Panc1 (cell line): ENCODE measurements around the gene DPP7. TPM values are rescaled to one million over a fixed set of nuclear protein-coding genes. Genes with fewer than 3 reads are reported as not detected.

Experiments
- ATAC-seq: fragments of 200-7000 bp; cut with Tn5 transposase; 2 replicates; pipeline ENCODE4 v1.9.1; 2020; ENCODE audit warnings: mild to moderate bottlenecking, moderate library complexity
- BruUV-seq: library from RNA; stranded (reverse); fragments of 400-500 nt; replicated peaks from 2 replicates; lab custom pipeline; 2021; lab: Mats Ljungman, UMichigan
- CTCF ChIA-PET: fragments of 300-600 bp; sonication (Branson Sonifier 250); formaldehyde crosslinking; loops from one replicate; lab custom pipeline; 2022; ENCODE audit warnings: antibody characterized with exemption; lab: Charles Lee
- POLR2A ChIA-PET: fragments of 300-600 bp; sonication (Branson Sonifier 250); formaldehyde crosslinking; loops from one replicate; lab custom pipeline; 2022; ENCODE audit warnings: antibody characterized with exemption; lab: Charles Lee
- DNase-seq: peaks from one replicate; pipeline ENCODE4 v3.0.0-alpha.2; 2010; ENCODE audit warnings: low read depth, low spot score
- H3K27ac ChIP-seq: 2 replicates; pipeline ENCODE4 v1.5.1; 2011; ENCODE audit warnings: mild to moderate bottlenecking, low read length, inconsistent platforms
- H3K27me3 ChIP-seq: fragments of 200-500 bp; sonication (Bioruptor generic); 2 replicates; pipeline ENCODE4 v1.6.0; 2014; ENCODE audit warnings: low read length, inconsistent platforms; ENCODE audit not compliant: control insufficient read depth, insufficient read depth
- H3K36me3 ChIP-seq: fragments of 200-500 bp; sonication (Bioruptor generic); 2 replicates; pipeline ENCODE4 v1.5.1; 2014; ENCODE audit warnings: inconsistent platforms, mild to moderate bottlenecking, low read length, moderate library complexity; ENCODE audit not compliant: control insufficient read depth, insufficient read depth
- H3K4me1 ChIP-seq: 2 replicates; pipeline ENCODE4 v1.5.1; 2011; ENCODE audit warnings: inconsistent platforms, mild to moderate bottlenecking, low read length, moderate library complexity; ENCODE audit not compliant: control insufficient read depth, insufficient read depth
- H3K4me3 ChIP-seq, 2 experiments: 2 replicates each; pipeline ENCODE4 v1.5.1; 2011 to 2012; ENCODE audit warnings: low read depth in 2 of 2, low read length in 2 of 2, mild to moderate bottlenecking in 2 of 2, inconsistent platforms in 1 of 2, moderate library complexity in 1 of 2
- H3K9me3 ChIP-seq: fragments of 200-500 bp; sonication (Bioruptor generic); 2 replicates; pipeline ENCODE4 v1.5.1; 2014; ENCODE audit warnings: low read depth, mild to moderate bottlenecking, inconsistent platforms, low read length, moderate library complexity; ENCODE audit not compliant: control insufficient read depth, insufficient read depth
- POLR2AphosphoS5 ChIP-seq: IDR thresholded peaks from 2 replicates; pipeline ENCODE4 v1.6.1; 2012; ENCODE audit warnings: mild to moderate bottlenecking, low read depth, low read length, moderate library complexity
- SIN3A ChIP-seq: IDR thresholded peaks from 2 replicates; pipeline ENCODE4 v1.6.1; 2012; ENCODE audit warnings: low read depth, mild to moderate bottlenecking, low read length, moderate library complexity, borderline replicate concordance; ENCODE audit not compliant: insufficient read depth
- TCF7L2 ChIP-seq: IDR thresholded peaks from 2 replicates; pipeline ENCODE4 v1.6.1; 2011; ENCODE audit warnings: mild to moderate bottlenecking, low read depth, low read length, inconsistent platforms
- in situ Hi-C: cut with HindIII; loops from 2 replicates; pipeline ENCODE4 v1.10.0; 2016; ENCODE audit warnings: low sequenced_read_pairs, low pct_unique_long_range_greater_than_20kb
- intact Hi-C: fragments of 100-400 bp; cut with micrococcal nuclease; formaldehyde crosslinking; loops from one replicate; pipeline ENCODE4 v1.10.0; 2022; ENCODE audit not compliant: unreplicated experiment
- total RNA-seq: library from RNA; stranded (reverse); gene quantifications from one replicate; pipeline ENCODE4 v1.2.1, GENCODE V29; 2021; ENCODE audit not compliant: unreplicated experiment
- TF ChIP-seq, protein P1 (sequence below): fragments of 450-650 bp; IDR thresholded peaks from 2 replicates; pipeline ENCODE4 v1.5.1; 2017; ENCODE audit warnings: mild to moderate bottlenecking
- TF ChIP-seq, protein P2 (sequence below), 2 experiments: IDR thresholded peaks; 2 replicates each; pipeline ENCODE4 v1.6.1; 2011 to 2012; ENCODE audit warnings: low read depth in 2 of 2, control low read depth in 1 of 2, low read length in 1 of 2, mild to moderate bottlenecking in 1 of 2, moderate library complexity in 1 of 2; ENCODE audit not compliant: insufficient read depth in 1 of 2

Gene DPP7
- total RNA-seq, 1 experiment from 2014 or later = 236 TPM

DNA sequence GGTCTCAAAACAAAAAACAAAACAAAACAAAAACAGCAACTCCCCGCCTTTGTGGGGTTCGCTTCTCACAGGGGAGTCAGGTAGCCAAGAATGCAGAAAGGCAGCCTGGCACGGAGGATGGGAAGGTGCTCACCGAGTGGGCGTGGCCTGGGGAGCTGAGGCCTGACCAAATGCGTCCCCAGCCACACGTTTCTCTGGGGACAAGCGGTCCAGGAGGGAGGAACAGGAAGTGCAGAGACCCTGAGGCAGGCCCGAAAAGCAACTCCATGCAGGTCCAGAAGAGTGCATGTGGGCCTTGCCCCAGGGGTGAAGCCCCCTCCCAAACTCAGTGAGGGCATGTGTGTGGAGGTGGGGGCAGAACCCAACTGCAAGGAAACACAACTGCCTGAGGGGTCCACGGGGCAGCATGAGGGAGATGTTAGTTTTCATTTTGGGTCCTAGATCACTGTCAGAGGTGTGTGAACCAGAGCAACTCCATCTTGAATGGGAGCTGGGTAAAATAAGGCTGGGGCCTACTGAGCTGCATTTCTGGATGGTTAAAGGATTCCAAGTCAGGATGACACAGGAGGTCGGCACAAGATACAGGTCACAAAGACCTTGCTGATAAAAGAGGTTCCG lies 39.8 kb downstream of the DPP7 start:
- ATAC-seq (no peak), DNase-seq (no peak)
- no TSS peak for BruUV-seq
- Histone ChIP-seq H3K36me3 (no peaks in the 10 kb centered on the region; the same call in 1 of the 2 replicates), H3K4me1 (no peaks in the 10 kb centered on the region), H3K9me3 (no peaks in the 10 kb centered on the region), H3K4me3 (no peak overlapping the region), H3K27ac (no peak overlapping the region), H3K27me3 (no peaks in the 10 kb centered on the region)
- intact Hi-C loops (no loop called here), in situ Hi-C loops (no loop called here)
- POLR2A ChIA-PET = no interaction called here
- TF ChIP-seq, protein P1, sequence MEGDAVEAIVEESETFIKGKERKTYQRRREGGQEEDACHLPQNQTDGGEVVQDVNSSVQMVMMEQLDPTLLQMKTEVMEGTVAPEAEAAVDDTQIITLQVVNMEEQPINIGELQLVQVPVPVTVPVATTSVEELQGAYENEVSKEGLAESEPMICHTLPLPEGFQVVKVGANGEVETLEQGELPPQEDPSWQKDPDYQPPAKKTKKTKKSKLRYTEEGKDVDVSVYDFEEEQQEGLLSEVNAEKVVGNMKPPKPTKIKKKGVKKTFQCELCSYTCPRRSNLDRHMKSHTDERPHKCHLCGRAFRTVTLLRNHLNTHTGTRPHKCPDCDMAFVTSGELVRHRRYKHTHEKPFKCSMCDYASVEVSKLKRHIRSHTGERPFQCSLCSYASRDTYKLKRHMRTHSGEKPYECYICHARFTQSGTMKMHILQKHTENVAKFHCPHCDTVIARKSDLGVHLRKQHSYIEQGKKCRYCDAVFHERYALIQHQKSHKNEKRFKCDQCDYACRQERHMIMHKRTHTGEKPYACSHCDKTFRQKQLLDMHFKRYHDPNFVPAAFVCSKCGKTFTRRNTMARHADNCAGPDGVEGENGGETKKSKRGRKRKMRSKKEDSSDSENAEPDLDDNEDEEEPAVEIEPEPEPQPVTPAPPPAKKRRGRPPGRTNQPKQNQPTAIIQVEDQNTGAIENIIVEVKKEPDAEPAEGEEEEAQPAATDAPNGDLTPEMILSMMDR = no peak
- TF ChIP-seq, protein P2, sequence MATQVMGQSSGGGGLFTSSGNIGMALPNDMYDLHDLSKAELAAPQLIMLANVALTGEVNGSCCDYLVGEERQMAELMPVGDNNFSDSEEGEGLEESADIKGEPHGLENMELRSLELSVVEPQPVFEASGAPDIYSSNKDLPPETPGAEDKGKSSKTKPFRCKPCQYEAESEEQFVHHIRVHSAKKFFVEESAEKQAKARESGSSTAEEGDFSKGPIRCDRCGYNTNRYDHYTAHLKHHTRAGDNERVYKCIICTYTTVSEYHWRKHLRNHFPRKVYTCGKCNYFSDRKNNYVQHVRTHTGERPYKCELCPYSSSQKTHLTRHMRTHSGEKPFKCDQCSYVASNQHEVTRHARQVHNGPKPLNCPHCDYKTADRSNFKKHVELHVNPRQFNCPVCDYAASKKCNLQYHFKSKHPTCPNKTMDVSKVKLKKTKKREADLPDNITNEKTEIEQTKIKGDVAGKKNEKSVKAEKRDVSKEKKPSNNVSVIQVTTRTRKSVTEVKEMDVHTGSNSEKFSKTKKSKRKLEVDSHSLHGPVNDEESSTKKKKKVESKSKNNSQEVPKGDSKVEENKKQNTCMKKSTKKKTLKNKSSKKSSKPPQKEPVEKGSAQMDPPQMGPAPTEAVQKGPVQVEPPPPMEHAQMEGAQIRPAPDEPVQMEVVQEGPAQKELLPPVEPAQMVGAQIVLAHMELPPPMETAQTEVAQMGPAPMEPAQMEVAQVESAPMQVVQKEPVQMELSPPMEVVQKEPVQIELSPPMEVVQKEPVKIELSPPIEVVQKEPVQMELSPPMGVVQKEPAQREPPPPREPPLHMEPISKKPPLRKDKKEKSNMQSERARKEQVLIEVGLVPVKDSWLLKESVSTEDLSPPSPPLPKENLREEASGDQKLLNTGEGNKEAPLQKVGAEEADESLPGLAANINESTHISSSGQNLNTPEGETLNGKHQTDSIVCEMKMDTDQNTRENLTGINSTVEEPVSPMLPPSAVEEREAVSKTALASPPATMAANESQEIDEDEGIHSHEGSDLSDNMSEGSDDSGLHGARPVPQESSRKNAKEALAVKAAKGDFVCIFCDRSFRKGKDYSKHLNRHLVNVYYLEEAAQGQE (IDR thresholded peaks at IDR 0.05; ENCODE audit: insufficient read depth in 1 of 2, low read depth in 2 of 2, low read length in 1 of 2) = no peak
- TF ChIP-seq TCF7L2 (no peak), SIN3A (no peak), POLR2AphosphoS5 (no peak)
- CTCF ChIA-PET = no interaction called here

DNA sequence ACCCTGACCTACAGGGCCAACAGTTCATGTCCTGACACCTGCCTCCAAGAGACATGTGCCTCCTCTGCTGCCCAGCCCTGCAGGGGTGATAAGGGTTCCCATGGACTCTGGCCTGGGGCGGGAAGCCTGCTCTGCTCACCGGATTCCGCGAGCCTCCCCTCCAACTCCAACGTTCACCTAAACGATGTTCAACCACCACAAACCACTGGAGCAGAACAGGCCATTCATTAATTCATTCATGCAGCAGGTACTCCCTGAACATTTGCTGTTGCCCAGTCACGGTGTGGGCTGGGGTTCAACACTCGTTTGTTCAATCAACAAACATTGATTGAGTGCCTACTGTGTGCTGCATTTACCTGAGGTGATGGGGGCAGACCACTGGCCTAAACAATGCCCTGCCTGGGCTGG lies 40.5 kb downstream of the DPP7 start:
- no peak for ATAC-seq
- Histone ChIP-seq H3K36me3 (no peaks in the 10 kb centered on the region; the same call in 1 of the 2 replicates), H3K27ac (no peak overlapping the region), H3K4me3 (no peak overlapping the region), H3K27me3 (no peaks in the 10 kb centered on the region), H3K9me3 (no peaks in the 10 kb centered on the region), H3K4me1 (no peaks in the 10 kb centered on the region; the same call in 1 of the 2 replicates)
- POLR2A ChIA-PET = no interaction called here
- CTCF ChIA-PET = no interaction called here
- TF ChIP-seq, protein P1 = no peak
- no peak for TF ChIP-seq SIN3A
- intact Hi-C loops = no loop called here
- no peak for DNase-seq
- no TSS peak for BruUV-seq
- in situ Hi-C loops = no loop called here
